Activated CD4-positive, alpha-beta T cell treated with anti-CD3 and anti-CD28 coated beads, Interleukin-2, amount 10 ng/mL, durations not matched to agents 7 days and 5 days (primary cell): ENCODE data around the gene KDM4F. TPM values are rescaled to one million over a fixed set of nuclear protein-coding genes. Genes with fewer than 3 reads are reported as not detected.
"Not testable (repeated sequence)": the region's sequence is repeated elsewhere in the genome, so short reads cannot be mapped to it uniquely, and the experiment has no call there.

Experiments
- CTCF ChIA-PET: fragments of 350-600 bp; sonication (Branson Sonifier 250); formaldehyde crosslinking; loops from one replicate; lab custom pipeline; 2021; ENCODE audit warnings: antibody characterized with exemption; lab: Charles Lee
- POLR2A ChIA-PET: fragments of 350-600 bp; sonication (Branson Sonifier 250); formaldehyde crosslinking; loops from one replicate; lab custom pipeline; 2021; ENCODE audit warnings: antibody characterized with exemption; lab: Charles Lee
- DNase-seq: peaks from one replicate; pipeline ENCODE4 v3.0.0-alpha.2; 2020
- H3K27ac Mint-ChIP-seq: one replicate; pipeline ENCODE4 v1.8.0; 2021; ENCODE audit warnings: mild to moderate bottlenecking, moderate library complexity, mixed read lengths
- H3K27me3 Mint-ChIP-seq: one replicate; pipeline ENCODE4 v1.8.0; 2021; ENCODE audit warnings: mixed read lengths
- H3K36me3 Mint-ChIP-seq: one replicate; pipeline ENCODE4 v1.8.0; 2021; ENCODE audit warnings: low read depth, mixed read lengths
- H3K4me1 Mint-ChIP-seq: one replicate; pipeline ENCODE4 v1.8.0; 2021; ENCODE audit warnings: mixed read lengths
- H3K4me3 Mint-ChIP-seq: one replicate; pipeline ENCODE4 v1.8.0; 2021; ENCODE audit warnings: mild to moderate bottlenecking, moderate library complexity, mixed read lengths
- H3K9me3 Mint-ChIP-seq: one replicate; pipeline ENCODE4 v1.8.0; 2021; ENCODE audit warnings: mixed read lengths
- total RNA-seq, 2 experiments: library from RNA; stranded (reverse); gene quantifications; one replicate each; pipeline ENCODE4 v1.2.3, GENCODE V29; 2021

KDM4F gene
- total RNA-seq, result not detected

GRCh38 chr11:95049122-95049521 is at the start of gene KDM4F:
Gene KDM4F (plus strand): TSS chr11:95049422.
- H3K4me3 Mint-ChIP-seq, H3K27ac Mint-ChIP-seq, DNase-seq, H3K4me1 Mint-ChIP-seq, POLR2A ChIA-PET, H3K36me3 Mint-ChIP-seq, H3K9me3 Mint-ChIP-seq: not testable (repeated sequence)
- CTCF ChIA-PET, result interaction anchor here (1.2 kb wide), 1 partner anchor 8 kb away, joined by 3 read pairs; no protein-coding TSS in a partner anchor
- peaks cover 41% of the 10 kb centered on the region for H3K27me3 Mint-ChIP-seq

DNA sequence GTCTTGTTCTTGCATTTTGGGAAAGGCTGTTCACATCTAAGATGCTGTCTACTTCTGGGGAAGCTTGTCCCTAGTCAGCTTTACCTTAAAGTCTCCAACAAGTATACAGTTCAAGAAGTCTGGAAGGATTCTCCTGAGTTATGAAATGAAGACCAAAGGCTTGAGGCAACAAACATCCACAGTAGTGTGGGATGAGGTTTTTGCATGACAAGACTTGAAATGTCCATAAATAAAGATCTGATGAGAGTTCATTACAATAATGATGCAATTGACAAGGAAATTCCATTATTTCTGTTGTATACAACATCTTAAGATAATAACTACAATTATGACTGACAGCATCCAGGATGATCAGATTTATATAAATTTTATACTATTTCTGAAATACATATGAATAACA is 45.5 kb upstream of the KDM4F start:
- CTCF ChIA-PET, result no interaction called here

GRCh38 chr11:95005642-95006041 is 43.6 kb upstream of the KDM4F start:
- Mint-ChIP-seq H3K27ac (no peak overlapping the region), H3K9me3 (no peaks in the 10 kb centered on the region), H3K36me3 (no peaks in the 10 kb centered on the region), H3K4me3 (no peak overlapping the region), H3K27me3 (peaks cover 31% of the 10 kb centered on the region), H3K4me1 (no peaks in the 10 kb centered on the region)
- DNase-seq, result no peak
- CTCF ChIA-PET, result no interaction called here
- POLR2A ChIA-PET, result interaction anchor here (0.5 kb wide), 1 partner anchor 122 kb away, joined by 7 read pairs; no protein-coding TSS in a partner anchor

More for the DNA sequence above, 45.5 kb upstream of the KDM4F start:
- no peak overlapping the region for H3K27ac Mint-ChIP-seq
- H3K9me3 Mint-ChIP-seq, result no peaks in the 10 kb centered on the region
- POLR2A ChIA-PET, result no interaction called here
- DNase-seq, result no peak
- H3K4me3 Mint-ChIP-seq, result no peak overlapping the region
- H3K36me3 Mint-ChIP-seq, result no peaks in the 10 kb centered on the region
- peaks cover 21% of the 10 kb centered on the region for H3K27me3 Mint-ChIP-seq
- no peaks in the 10 kb centered on the region for H3K4me1 Mint-ChIP-seq

DNA sequence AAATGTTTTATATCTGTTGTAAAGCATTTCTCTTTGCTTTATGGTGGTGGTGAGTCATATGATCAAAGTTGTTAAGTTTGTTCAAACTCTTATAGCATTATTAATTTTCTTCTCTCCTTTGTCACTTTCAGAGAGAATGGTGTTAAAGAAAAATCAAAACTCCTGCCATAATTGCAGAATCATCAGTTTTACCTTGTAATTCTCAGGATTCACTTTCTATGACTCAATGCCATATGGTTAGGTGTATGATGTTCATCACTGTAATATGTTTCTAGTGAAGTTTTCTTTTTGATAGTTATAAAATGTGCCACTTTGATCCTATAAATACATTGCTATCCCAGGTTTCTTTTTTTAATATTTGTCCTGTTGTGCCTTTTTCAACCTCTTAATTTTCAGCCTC is 37.8 kb upstream of the KDM4F start:
- Mint-ChIP-seq H3K4me1 (no peaks in the 10 kb centered on the region), H3K4me3 (no peak overlapping the region), H3K9me3 (no peaks in the 10 kb centered on the region), H3K36me3 (no peaks in the 10 kb centered on the region), H3K27ac (no peak overlapping the region), H3K27me3 (peaks cover 33% of the 10 kb centered on the region)
- no peak for DNase-seq
- ChIA-PET POLR2A (no interaction called here), CTCF (no interaction called here)

- CTCF ChIA-PET, result no interaction called here
- H3K27me3 Mint-ChIP-seq, result peaks cover 21% of the 10 kb centered on the region
- H3K27ac Mint-ChIP-seq, result no peak overlapping the region
- H3K36me3 Mint-ChIP-seq, result no peaks in the 10 kb centered on the region
- POLR2A ChIA-PET, result no interaction called here
- DNase-seq, result no peak
- H3K9me3 Mint-ChIP-seq, result no peaks in the 10 kb centered on the region
- H3K4me1 Mint-ChIP-seq, result no peaks in the 10 kb centered on the region
- H3K4me3 Mint-ChIP-seq, result no peak overlapping the region
These were observed 34.9 kb upstream of the KDM4F start for GRCh38 chr11:95014184-95014821.

DNA sequence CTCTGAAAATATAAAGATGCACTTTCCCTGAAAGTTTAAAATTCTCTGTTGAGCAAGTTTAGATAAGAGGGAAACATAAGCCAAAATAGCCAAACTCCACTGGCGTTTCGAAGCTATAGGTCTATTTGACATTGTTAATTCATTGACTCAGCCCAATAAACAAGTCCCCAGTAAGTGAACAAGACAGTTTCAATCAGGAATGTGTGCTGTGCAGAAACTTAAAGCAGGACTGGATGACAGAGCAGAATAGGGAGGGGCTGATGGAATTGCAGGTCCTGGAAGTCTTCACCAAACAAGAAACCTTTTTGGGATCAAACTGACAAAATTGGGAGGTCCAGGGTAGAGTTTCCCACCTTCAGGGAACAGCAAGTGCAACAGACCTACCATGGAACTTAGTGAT is 33.1 kb upstream of the KDM4F start:
- no peaks in the 10 kb centered on the region for H3K36me3 Mint-ChIP-seq
- H3K27ac Mint-ChIP-seq, result no peak overlapping the region
- H3K4me3 Mint-ChIP-seq, result no peak overlapping the region
- DNase-seq, result no peak
- CTCF ChIA-PET, result no interaction called here
- H3K27me3 Mint-ChIP-seq, result peaks cover 9% of the 10 kb centered on the region
- POLR2A ChIA-PET, result interaction anchor here (0.7 kb wide), 1 partner anchor 1485 kb away, joined by 13 read pairs; no protein-coding TSS in a partner anchor
- H3K9me3 Mint-ChIP-seq, result no peaks in the 10 kb centered on the region
- no peaks in the 10 kb centered on the region for H3K4me1 Mint-ChIP-seq

GRCh38 chr11:95021468-95021867 is 27.8 kb upstream of the KDM4F start:
- H3K9me3 Mint-ChIP-seq, H3K27me3 Mint-ChIP-seq, H3K27ac Mint-ChIP-seq, H3K36me3 Mint-ChIP-seq, DNase-seq, H3K4me3 Mint-ChIP-seq, POLR2A ChIA-PET, H3K4me1 Mint-ChIP-seq, CTCF ChIA-PET: not testable (repeated sequence)

DNA sequence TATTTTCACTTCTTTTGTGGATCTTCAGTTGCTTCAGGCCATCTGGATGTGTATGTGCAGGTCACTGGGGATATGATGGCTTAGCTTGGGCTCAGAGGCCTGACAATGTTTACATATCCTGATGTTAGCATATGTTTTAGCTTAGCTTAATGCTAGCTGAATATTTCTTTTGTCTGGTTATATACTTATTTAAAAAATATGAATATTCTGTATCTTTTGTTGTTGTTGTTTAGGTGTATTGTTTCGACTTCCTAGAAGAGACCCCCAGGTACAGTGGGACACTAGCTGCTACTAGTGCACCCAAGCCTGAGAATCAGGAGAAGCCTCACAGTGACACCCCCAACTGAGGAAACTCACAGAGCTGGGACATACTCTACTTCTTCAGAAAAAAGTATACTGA is 24.3 kb upstream of the KDM4F start, which contains the start of gene KDM4E:
KDM4E (plus strand) TSS at position 301 of the 400 bp plus-strand sequence. CDS start 300 bp downstream, outside the sequence.
- CTCF ChIA-PET, result no interaction called here
- Mint-ChIP-seq H3K27me3 (no peaks in the 10 kb centered on the region), H3K9me3 (no peaks in the 10 kb centered on the region), H3K4me1 (no peaks in the 10 kb centered on the region), H3K36me3 (no peaks in the 10 kb centered on the region), H3K27ac (no peak within 1 kb of the TSS), H3K4me3 (no peak within 1 kb of the TSS)
- no peak for DNase-seq
- POLR2A ChIA-PET, result no interaction called here

- H3K36me3 Mint-ChIP-seq, H3K4me3 Mint-ChIP-seq, H3K27me3 Mint-ChIP-seq, H3K4me1 Mint-ChIP-seq, DNase-seq, H3K9me3 Mint-ChIP-seq, CTCF ChIA-PET, POLR2A ChIA-PET, H3K27ac Mint-ChIP-seq: not testable (repeated sequence)
These were observed 23.6 kb upstream of the KDM4F start for GRCh38 chr11:95025594-95025993.

- no peaks in the 10 kb centered on the region for H3K4me1 Mint-ChIP-seq
These were observed 20.9 kb upstream of the KDM4F start for GRCh38 chr11:95028357-95028756.

DNA sequence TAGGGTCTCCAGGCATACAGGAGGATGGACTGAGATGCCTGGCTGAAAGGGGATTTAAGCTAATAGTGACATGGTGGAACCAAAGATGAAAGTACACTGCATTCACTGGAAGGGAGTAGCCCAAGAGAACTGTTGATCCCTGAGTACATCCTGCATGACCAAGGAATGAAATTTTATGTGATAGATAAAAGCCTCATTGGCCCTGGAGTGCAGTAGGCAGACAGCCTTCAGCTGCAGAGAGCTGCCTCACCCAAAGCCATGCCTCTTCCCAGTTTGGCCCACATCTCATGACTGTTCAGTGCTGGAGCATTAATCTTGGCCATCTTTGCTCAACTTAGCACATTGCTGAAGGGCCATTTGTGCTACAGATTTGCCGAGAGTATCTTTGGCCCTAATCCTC is 16.2 kb upstream of the KDM4F start:
- Mint-ChIP-seq H3K27me3 (peaks cover 23% of the 10 kb centered on the region), H3K4me1 (no peaks in the 10 kb centered on the region), H3K4me3 (no peak overlapping the region), H3K27ac (no peak overlapping the region), H3K36me3 (no peaks in the 10 kb centered on the region), H3K9me3 (no peaks in the 10 kb centered on the region)
- POLR2A ChIA-PET, result interaction anchor here (0.6 kb wide), 1 partner anchor 75 kb away, joined by 3 read pairs; no protein-coding TSS in a partner anchor
- no peak for DNase-seq
- CTCF ChIA-PET, result no interaction called here

More at GRCh38 chr11:95028357-95028756, 20.9 kb upstream of the KDM4F start:
- ChIA-PET CTCF (no interaction called here), POLR2A (no interaction called here)
- Mint-ChIP-seq H3K9me3 (no peaks in the 10 kb centered on the region), H3K27ac (no peak overlapping the region), H3K27me3 (peaks cover 3% of the 10 kb centered on the region), H3K36me3 (no peaks in the 10 kb centered on the region), H3K4me3 (no peak overlapping the region)
- no peak for DNase-seq

GRCh38 chr11:95035316-95035715 is 13.9 kb upstream of the KDM4F start:
- no peaks in the 10 kb centered on the region for H3K4me1 Mint-ChIP-seq
- ChIA-PET CTCF (no interaction called here), POLR2A (no interaction called here)
- no peak overlapping the region for H3K27ac Mint-ChIP-seq
- DNase-seq, result no peak
- peaks cover 32% of the 10 kb centered on the region for H3K27me3 Mint-ChIP-seq
- H3K9me3 Mint-ChIP-seq, result no peaks in the 10 kb centered on the region
- no peak overlapping the region for H3K4me3 Mint-ChIP-seq
- no peaks in the 10 kb centered on the region for H3K36me3 Mint-ChIP-seq

- DNase-seq, result not testable (repeated sequence)
- CTCF ChIA-PET, result interaction anchor here (0.8 to 1.2 kb wide), 2 partner anchors 19 kb away, joined by 3 to 4 read pairs; no protein-coding TSS in a partner anchor
These were observed 11.7 kb upstream of the KDM4F start for GRCh38 chr11:95037356-95038035.

More at GRCh38 chr11:95037356-95038035, 11.7 kb upstream of the KDM4F start:
- H3K4me1 Mint-ChIP-seq, H3K9me3 Mint-ChIP-seq, H3K4me3 Mint-ChIP-seq, H3K36me3 Mint-ChIP-seq, POLR2A ChIA-PET, H3K27ac Mint-ChIP-seq: not testable (repeated sequence)
- H3K27me3 Mint-ChIP-seq, result peaks cover 34% of the 10 kb centered on the region
